HepG2 (cell line): ENCODE results near the gene HID1. TPM values are rescaled to one million over a fixed set of nuclear protein-coding genes. Genes with fewer than 3 reads are reported as not detected.

Source experiments
- CENPBD1 ChIP-seq: sonication (generic); formaldehyde crosslinking; IDR thresholded peaks from 2 replicates; pipeline ENCODE4 v1.8.0; 2022; ENCODE audit warnings: missing genetic modification reagents, low read depth, mild to moderate bottlenecking, borderline replicate concordance
- NR2F6 ChIP-seq, 2 experiments: IDR thresholded peaks; 2 replicates each; pipeline ENCODE4 v1.6.1; 2016; ENCODE audit warnings: antibody characterized with exemption in 1 of 2, mild to moderate bottlenecking in 1 of 2
- PATZ1 ChIP-seq: sonication (generic); formaldehyde crosslinking; IDR thresholded peaks from 2 replicates; pipeline ENCODE4 v1.4.0; 2020; ENCODE audit warnings: missing genetic modification reagents
- RFXANK ChIP-seq: IDR thresholded peaks from 2 replicates; pipeline ENCODE4 v1.6.1; 2016
- RNF2 ChIP-seq: fragments of 450-650 bp; conservative IDR thresholded peaks from 2 replicates; pipeline ENCODE4 v1.6.1; 2016; ENCODE audit warnings: low read depth
- SMAD1 ChIP-seq: sonication (generic); formaldehyde crosslinking; IDR thresholded peaks from 2 replicates; pipeline ENCODE4 v1.4.0; 2020; ENCODE audit warnings: missing genetic modification reagents, low read depth, mild to moderate bottlenecking, borderline replicate concordance
- TAF1 ChIP-seq: sonication (generic); formaldehyde crosslinking; IDR thresholded peaks from 2 replicates; pipeline ENCODE4 v1.4.0; 2020; ENCODE audit warnings: missing genetic modification reagents
- ZNF180 ChIP-seq: sonication (generic); formaldehyde crosslinking; IDR thresholded peaks from 2 replicates; pipeline ENCODE4 v1.4.0; 2020; ENCODE audit warnings: low read depth, missing genetic modification reagents, borderline replicate concordance
- ZNF253 ChIP-seq: sonication (generic); formaldehyde crosslinking; IDR thresholded peaks from 2 replicates; pipeline ENCODE4 v1.8.0; 2022; ENCODE audit warnings: mild to moderate bottlenecking, missing genetic modification reagents, borderline replicate concordance
- ZNF530 ChIP-seq: sonication (generic); formaldehyde crosslinking; IDR thresholded peaks from 2 replicates; pipeline ENCODE4 v1.5.0; 2020; ENCODE audit warnings: low read depth, mild to moderate bottlenecking, missing genetic modification reagents
- ZNF567 ChIP-seq: sonication (generic); formaldehyde crosslinking; IDR thresholded peaks from 2 replicates; pipeline ENCODE4 v1.8.1; 2023; ENCODE audit warnings: mild to moderate bottlenecking, missing genetic modification reagents, borderline replicate concordance
- ZNF646 ChIP-seq: sonication (generic); formaldehyde crosslinking; IDR thresholded peaks from 2 replicates; pipeline ENCODE4 v1.9.0; 2021; ENCODE audit warnings: mild to moderate bottlenecking, missing genetic modification reagents
- ZNF703 ChIP-seq: sonication (generic); formaldehyde crosslinking; IDR thresholded peaks from 2 replicates; pipeline ENCODE4 v1.5.1; 2020; ENCODE audit warnings: missing genetic modification reagents, mild to moderate bottlenecking, moderate library complexity, borderline replicate concordance
- ZNF713 ChIP-seq: sonication (generic); formaldehyde crosslinking; IDR thresholded peaks from 2 replicates; pipeline ENCODE4 v1.4.0; 2020; ENCODE audit warnings: mild to moderate bottlenecking, missing genetic modification reagents
- ZNF720 ChIP-seq: sonication (generic); formaldehyde crosslinking; IDR thresholded peaks from 2 replicates; pipeline ENCODE4 v1.4.0; 2020; ENCODE audit warnings: missing genetic modification reagents
- ZNF747 ChIP-seq: sonication (generic); formaldehyde crosslinking; IDR thresholded peaks from 2 replicates; pipeline ENCODE4 v1.8.1; 2023; ENCODE audit warnings: missing genetic modification reagents, mild to moderate bottlenecking, borderline replicate concordance
- ZNF766 ChIP-seq: sonication (generic); formaldehyde crosslinking; IDR thresholded peaks from 2 replicates; pipeline ENCODE4 v1.5.0; 2020; ENCODE audit warnings: missing genetic modification reagents, borderline replicate concordance
- ZNF878 ChIP-seq: sonication (generic); formaldehyde crosslinking; IDR thresholded peaks from 2 replicates; pipeline ENCODE4 v1.8.1; 2023; ENCODE audit warnings: mild to moderate bottlenecking, missing genetic modification reagents, moderate library complexity
- polyA plus RNA-seq, 8 experiments: library from polyadenylated mRNA; depleted of rRNA in 3 of 8; stranded (reverse) in 7 of 8; unstranded in 1 of 8; fragments of >200 nt; fragmentation: Illumina TruSeq in 4 of 8; extraction: Trizol in 4 of 8; gene quantifications; 2 replicates each; pipeline versions ENCODE4 v1.2.1 to v1.2.3, GENCODE V29; 2011 to 2016; ENCODE audit warnings: low read depth in 4 of 8, missing spikeins in 1 of 8, mixed read lengths in 1 of 8; ENCODE audit not compliant: insufficient read depth in 1 of 8
- total RNA-seq, 5 experiments: library from RNA; depleted of rRNA; stranded (reverse); fragments of >200 nt; fragmentation: Illumina TruSeq; extraction: Trizol; gene quantifications; 2 replicates each; pipeline ENCODE4 v1.2.3, GENCODE V29; 2016; ENCODE audit warnings: low read depth in 1 of 5

HID1 gene
- total and polyA plus RNA-seq, 2 of the 13 experiments (the other 11 are each of a cell fraction or from before 2014, with no cell fraction given) = 2.1 to 10.6 TPM

- 0 out of 2 replicates have a peak, but pooled peaks have one; percentile 24 for TF ChIP-seq ZNF646
- 0 out of 2 replicates have a peak, but pooled peaks have one; percentile 19 for TF ChIP-seq RFXANK (CRISPR knock-in tag)
- no peak for TF ChIP-seq RNF2
- TF ChIP-seq NR2F6 (IDR thresholded peaks at IDR 0.05) = no peak
- no peak for TF ChIP-seq NR2F6 (CRISPR knock-in tag; IDR thresholded peaks at IDR 0.05)
- TF ChIP-seq TAF1 (CRISPR knock-in tag) = no peak
- TF ChIP-seq CENPBD1 (CRISPR knock-in tag) = no peak
- no peak for TF ChIP-seq SMAD1 (CRISPR knock-in tag)
- no peak for TF ChIP-seq ZNF530 (CRISPR knock-in tag)
- no peak for TF ChIP-seq ZNF180 (CRISPR knock-in tag)
- no peak for TF ChIP-seq ZNF567
- peak; percentile 87 for TF ChIP-seq PATZ1
- TF ChIP-seq ZNF713 = no peak
- TF ChIP-seq ZNF703 (CRISPR knock-in tag) = no peak
- TF ChIP-seq ZNF766 (CRISPR knock-in tag) = 0 out of 2 replicates have a peak, but pooled peaks have one; percentile 37
- TF ChIP-seq ZNF747 = no peak
- no peak for TF ChIP-seq ZNF720 (CRISPR knock-in tag)
- TF ChIP-seq ZNF253 (CRISPR knock-in tag) = no peak
- TF ChIP-seq ZNF878 (CRISPR knock-in tag) = no peak
These were observed at the start of gene HID1 (continued) for GRCh38 chr17:74972107-74972972.
